AG04450 (cell line): ENCODE results near the gene SH3BGRL2. TPM values are rescaled to one million over a fixed set of nuclear protein-coding genes. Genes with fewer than 3 reads are reported as not detected.

ENCODE experiments used
- CTCF ChIA-PET: fragments of 300-600, 350-600 bp; formaldehyde crosslinking; extraction: SDS; loops from one replicate; lab custom pipeline; 2022; ENCODE audit warnings: antibody characterized with exemption, inconsistent platforms; lab: Charles Lee
- POLR2A ChIA-PET: fragments of 350-600 bp; formaldehyde crosslinking; extraction: SDS; loops from one replicate; lab custom pipeline; 2021; ENCODE audit warnings: antibody characterized with exemption, inconsistent platforms; lab: Yijun Ruan, JAX
- DNase-seq: peaks from one replicate; pipeline ENCODE4 v3.0.0-alpha.2; 2011; ENCODE audit warnings: low read depth, low spot score
- H3K27ac ChIP-seq: one replicate; pipeline ENCODE4 v1.5.1; 2012; ENCODE audit warnings: low read depth, low read length, control low read depth
- H3K27me3 ChIP-seq: one replicate; pipeline ENCODE4 v1.6.0; 2012; ENCODE audit warnings: low read length; ENCODE audit not compliant: control insufficient read depth, insufficient read depth
- H3K4me3 ChIP-seq: 2 replicates; pipeline ENCODE4 v1.5.1; 2011; ENCODE audit warnings: mild to moderate bottlenecking, low read depth, low read length, control low read depth
- H3K9me3 ChIP-seq: 2 replicates; pipeline ENCODE4 v1.5.1; 2012; ENCODE audit warnings: low read length; ENCODE audit not compliant: control insufficient read depth, insufficient read depth
- polyA plus RNA-seq: library from polyadenylated mRNA; depleted of rRNA; stranded (reverse); fragments of >200 nt; gene quantifications from 2 replicates; pipeline ENCODE4 v1.2.3, GENCODE V29; 2011
- TF ChIP-seq, protein P1 (sequence below): IDR thresholded peaks from 2 replicates; pipeline ENCODE4 v1.5.1; 2011; ENCODE audit warnings: low read depth, low read length, control low read depth, inconsistent platforms

Gene SH3BGRL2
- polyA plus RNA-seq, 1 experiment, result 5.4 TPM

DNA sequence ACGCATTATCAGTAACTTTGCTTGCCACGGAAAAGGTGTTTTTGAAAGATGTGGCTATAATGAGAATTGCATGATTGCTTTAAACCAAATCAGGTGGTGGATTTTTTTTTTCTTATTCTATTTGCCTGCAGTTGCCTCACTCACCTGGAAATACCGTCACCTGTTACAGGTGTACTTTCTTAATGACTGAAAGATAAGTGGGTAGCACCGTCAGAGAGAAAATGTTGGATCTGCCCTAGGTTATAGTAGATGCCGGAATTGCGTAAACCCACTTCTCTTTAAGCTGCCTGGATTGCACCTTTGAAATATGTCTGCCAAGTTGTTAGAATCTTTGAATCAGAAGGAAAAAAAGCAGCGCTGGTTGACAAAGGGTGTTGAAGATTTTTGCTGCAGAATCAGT, 68.5 kb downstream of the SH3BGRL2 start:
- ChIA-PET POLR2A (no interaction called here), CTCF (no interaction called here)
- Histone ChIP-seq H3K27me3 (no peaks in the 10 kb centered on the region), H3K4me3 (no peak overlapping the region), H3K9me3 (no peaks in the 10 kb centered on the region), H3K27ac (no peak overlapping the region)
- TF ChIP-seq, protein P1, sequence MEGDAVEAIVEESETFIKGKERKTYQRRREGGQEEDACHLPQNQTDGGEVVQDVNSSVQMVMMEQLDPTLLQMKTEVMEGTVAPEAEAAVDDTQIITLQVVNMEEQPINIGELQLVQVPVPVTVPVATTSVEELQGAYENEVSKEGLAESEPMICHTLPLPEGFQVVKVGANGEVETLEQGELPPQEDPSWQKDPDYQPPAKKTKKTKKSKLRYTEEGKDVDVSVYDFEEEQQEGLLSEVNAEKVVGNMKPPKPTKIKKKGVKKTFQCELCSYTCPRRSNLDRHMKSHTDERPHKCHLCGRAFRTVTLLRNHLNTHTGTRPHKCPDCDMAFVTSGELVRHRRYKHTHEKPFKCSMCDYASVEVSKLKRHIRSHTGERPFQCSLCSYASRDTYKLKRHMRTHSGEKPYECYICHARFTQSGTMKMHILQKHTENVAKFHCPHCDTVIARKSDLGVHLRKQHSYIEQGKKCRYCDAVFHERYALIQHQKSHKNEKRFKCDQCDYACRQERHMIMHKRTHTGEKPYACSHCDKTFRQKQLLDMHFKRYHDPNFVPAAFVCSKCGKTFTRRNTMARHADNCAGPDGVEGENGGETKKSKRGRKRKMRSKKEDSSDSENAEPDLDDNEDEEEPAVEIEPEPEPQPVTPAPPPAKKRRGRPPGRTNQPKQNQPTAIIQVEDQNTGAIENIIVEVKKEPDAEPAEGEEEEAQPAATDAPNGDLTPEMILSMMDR, result no peak
- no peak for DNase-seq

DNA sequence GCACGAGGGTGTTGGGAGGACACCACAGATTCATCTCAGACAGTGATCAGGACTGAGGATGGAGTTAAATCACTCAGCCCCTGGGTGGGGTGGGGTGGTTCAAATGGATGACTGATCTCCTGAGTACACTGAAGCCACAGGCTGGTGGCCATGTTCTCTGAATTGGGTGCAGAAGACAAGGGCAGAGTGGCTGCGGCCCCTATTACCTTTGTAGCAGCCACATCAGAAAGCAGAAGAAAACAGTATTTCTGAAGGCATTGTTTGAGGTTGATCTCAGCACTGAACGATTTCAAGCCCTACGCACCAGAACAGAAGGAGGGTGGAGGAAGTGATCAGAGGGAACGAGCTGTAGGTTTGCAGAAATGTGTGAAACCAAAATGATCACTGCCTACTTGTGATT, 71.6 kb downstream of the SH3BGRL2 start:
- Histone ChIP-seq H3K4me3 (no peak overlapping the region), H3K27me3 (no peaks in the 10 kb centered on the region), H3K27ac (no peak overlapping the region), H3K9me3 (no peaks in the 10 kb centered on the region)
- DNase-seq, result no peak
- TF ChIP-seq, protein P1, result no peak
- ChIA-PET CTCF (interaction anchor here (1.8 kb wide), 1 partner anchor 132 kb away, joined by 6 read pairs; no protein-coding TSS in a partner anchor), POLR2A (no interaction called here)

DNA sequence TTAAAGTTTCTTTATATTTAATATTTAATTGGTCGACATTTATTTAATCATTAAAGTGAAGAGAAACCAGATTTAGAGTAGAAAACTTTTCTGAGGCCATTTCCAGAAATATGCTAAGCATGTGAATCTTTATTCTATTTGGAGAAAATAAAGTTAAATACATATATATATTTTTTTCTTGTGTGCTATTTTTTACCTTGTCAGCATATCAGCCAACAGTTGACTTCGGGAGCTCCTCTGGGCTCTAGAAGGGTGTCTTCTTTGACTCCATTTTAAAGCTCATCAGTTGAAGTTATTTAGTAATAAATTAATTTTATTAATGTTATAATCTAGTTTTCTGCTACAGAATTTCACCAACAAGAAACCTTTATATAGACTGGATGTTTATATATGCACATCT, 73.1 kb downstream of the SH3BGRL2 start:
- no peaks in the 10 kb centered on the region for H3K27me3 ChIP-seq
- POLR2A ChIA-PET, result no interaction called here
- no peak for DNase-seq
- H3K27ac ChIP-seq, result no peak overlapping the region
- H3K4me3 ChIP-seq, result no peak overlapping the region
- CTCF ChIA-PET, result interaction anchor here (1.3 kb wide), 1 partner anchor 10 kb away, joined by 4 read pairs; no protein-coding TSS in a partner anchor
- H3K9me3 ChIP-seq, result no peaks in the 10 kb centered on the region
- TF ChIP-seq, protein P1, result no peak

DNA sequence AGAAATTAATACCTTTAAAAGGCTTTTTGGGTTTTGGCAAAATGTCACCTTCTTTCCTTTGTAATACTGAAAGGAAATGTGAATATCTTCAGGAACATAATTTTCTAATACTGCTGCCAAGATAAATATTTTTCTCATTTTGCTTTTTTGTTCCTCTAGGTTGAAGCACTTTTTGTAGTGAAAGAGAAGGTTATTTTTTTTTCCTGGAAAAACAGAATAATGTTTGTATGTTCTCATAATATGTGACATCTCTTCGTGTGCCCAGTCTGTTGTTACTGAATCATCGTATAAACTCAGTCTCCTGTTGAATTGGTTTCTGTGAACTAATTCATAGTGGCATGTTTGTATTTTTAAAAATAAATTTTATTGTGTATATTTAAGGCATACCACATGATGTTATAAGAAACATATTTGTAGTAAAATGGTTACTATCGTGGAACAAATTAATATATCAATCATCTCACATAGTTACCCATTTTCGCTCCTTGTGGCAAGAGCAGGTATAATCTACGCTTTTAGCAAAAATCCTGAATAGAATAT, 74.4 kb downstream of the SH3BGRL2 start:
- Histone ChIP-seq H3K27me3 (peaks cover 5% of the 10 kb centered on the region), H3K9me3 (no peaks in the 10 kb centered on the region), H3K27ac (no peak overlapping the region), H3K4me3 (no peak overlapping the region)
- ChIA-PET POLR2A (no interaction called here), CTCF (no interaction called here)
- TF ChIP-seq, protein P1, result no peak
- DNase-seq, result no peak

DNA sequence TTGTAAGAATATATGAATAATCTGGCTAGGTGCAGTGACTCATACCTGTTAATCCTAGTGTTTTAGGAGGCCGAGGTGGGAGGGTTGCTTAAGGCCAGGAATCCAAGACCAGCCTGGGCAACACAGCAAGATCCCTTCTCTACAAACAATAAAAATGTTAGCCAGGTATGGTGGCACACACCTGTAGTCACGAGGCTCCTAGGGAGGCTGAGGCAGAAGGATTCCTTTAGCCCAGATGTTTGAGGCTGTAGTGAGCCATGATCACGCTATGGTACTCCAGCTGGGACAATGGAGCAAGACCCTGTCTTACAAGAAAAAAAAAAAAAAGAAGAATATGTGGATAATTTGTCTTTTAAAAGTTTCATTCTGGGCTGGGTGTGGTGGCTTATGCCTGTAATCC, 75.4 kb downstream of the SH3BGRL2 start:
- Histone ChIP-seq H3K9me3 (no peaks in the 10 kb centered on the region), H3K27ac (no peak overlapping the region), H3K4me3 (no peak overlapping the region), H3K27me3 (peaks cover 5% of the 10 kb centered on the region)
- TF ChIP-seq, protein P1, result no peak
- DNase-seq, result no peak
- CTCF ChIA-PET, result interaction anchor here (0.6 to 1.1 kb wide), 2 partner anchors 135 to 238 kb away, joined by 3 to 5 read pairs; no protein-coding TSS in a partner anchor
- POLR2A ChIA-PET, result no interaction called here
